Neuronal stem cell (in vitro differentiated cells): ENCODE results near the gene COMTD1.

Source experiments
- DNase-seq: peaks from one replicate; pipeline ENCODE4 v3.0.0-alpha.2; 2013; ENCODE audit warnings: low spot score
- H2AFZ ChIP-seq: one replicate; pipeline ENCODE4 v1.6.1; 2013; ENCODE audit warnings: mild to moderate bottlenecking, low read length, inconsistent platforms
- H2AK5ac ChIP-seq: 2 replicates; pipeline ENCODE4 v1.6.1; 2013; ENCODE audit warnings: low read depth, mild to moderate bottlenecking, inconsistent platforms, low read length, moderate library complexity, mixed read lengths
- H2BK120ac ChIP-seq: 2 replicates; pipeline ENCODE4 v1.6.1; 2013; ENCODE audit warnings: low read depth, mild to moderate bottlenecking, inconsistent platforms, low read length, moderate library complexity, mixed read lengths
- H2BK12ac ChIP-seq: one replicate; pipeline ENCODE4 v1.6.1; 2013; ENCODE audit warnings: low read length, inconsistent platforms
- H2BK15ac ChIP-seq: 2 replicates; pipeline ENCODE4 v1.6.1; 2013; ENCODE audit warnings: mild to moderate bottlenecking, low read length, inconsistent platforms, mixed read lengths
- H2BK5ac ChIP-seq: one replicate; pipeline ENCODE4 v1.6.1; 2013; ENCODE audit warnings: inconsistent platforms, mild to moderate bottlenecking, low read length, moderate library complexity
- H3K14ac ChIP-seq: one replicate; pipeline ENCODE4 v1.6.1; 2013; ENCODE audit warnings: low read length, inconsistent platforms
- H3K18ac ChIP-seq: 2 replicates; pipeline ENCODE4 v1.6.1; 2013; ENCODE audit warnings: low read length, inconsistent platforms
- H3K23ac ChIP-seq: 2 replicates; pipeline ENCODE4 v1.6.1; 2013; ENCODE audit warnings: low read depth, mild to moderate bottlenecking, mixed read lengths, low read length, inconsistent platforms; ENCODE audit not compliant: poor library complexity
- H3K27ac ChIP-seq: replicated peaks from 3 replicates; pipeline ENCODE4 v1.5.1; 2013; ENCODE audit warnings: low read length, inconsistent platforms
- H3K27me3 ChIP-seq, 3 experiments: 2 replicates each; pipeline ENCODE4 v1.6.1; 2013; ENCODE audit warnings: low read length in 3 of 3, mild to moderate bottlenecking in 2 of 3, inconsistent platforms in 1 of 3, low read depth in 1 of 3, mixed read lengths in 1 of 3, moderate library complexity in 1 of 3; ENCODE audit not compliant: control insufficient read depth in 3 of 3, insufficient read depth in 3 of 3
- H3K36me3 ChIP-seq, 2 donors: replicated peaks in 1 of 2; 2 replicates each; pipeline ENCODE4 v1.6.1; 2013; ENCODE audit warnings: low read length in 2 of 2; ENCODE audit not compliant: control insufficient read depth in 2 of 2, insufficient read depth in 2 of 2
- H3K4ac ChIP-seq: 2 replicates; pipeline ENCODE4 v1.6.1; 2013; ENCODE audit warnings: inconsistent platforms, mild to moderate bottlenecking, low read length, moderate library complexity
- H3K4me1 ChIP-seq, 2 donors: 1 replicate in 1 of 2; 2 replicates in 1 of 2; pipeline ENCODE4 v1.6.1; 2013; ENCODE audit warnings: low read length in 2 of 2, low read depth in 1 of 2; ENCODE audit not compliant: control insufficient read depth in 2 of 2, insufficient read depth in 1 of 2
- H3K4me2 ChIP-seq: one replicate; pipeline ENCODE4 v1.6.1; 2013; ENCODE audit warnings: mild to moderate bottlenecking, low read length, inconsistent platforms; ENCODE audit not compliant: insufficient read depth, poor library complexity, severe bottlenecking
- H3K4me3 ChIP-seq, 2 donors: 2 replicates each; pipeline ENCODE4 v1.5.1; 2013; ENCODE audit warnings: low read length in 2 of 2, mild to moderate bottlenecking in 2 of 2, inconsistent platforms in 1 of 2, moderate library complexity in 1 of 2
- H3K79me1 ChIP-seq: one replicate; pipeline ENCODE4 v1.6.1; 2013; ENCODE audit warnings: low read depth, mild to moderate bottlenecking, inconsistent platforms, low read length, moderate library complexity
- H3K9ac ChIP-seq: one replicate; pipeline ENCODE4 v1.6.1; 2013; ENCODE audit warnings: mild to moderate bottlenecking, low read depth, low read length, inconsistent platforms; ENCODE audit not compliant: poor library complexity
- H3K9me3 ChIP-seq, 2 donors: replicated peaks in 1 of 2; 2 replicates each; pipeline versions ENCODE3 to v1.6.1; 2013; ENCODE audit warnings: low read length in 2 of 2, mild to moderate bottlenecking in 2 of 2, inconsistent platforms in 1 of 2, low read depth in 1 of 2, mixed read lengths in 1 of 2, moderate library complexity in 1 of 2; ENCODE audit not compliant: control insufficient read depth in 2 of 2, insufficient read depth in 1 of 2
- H4K8ac ChIP-seq: one replicate; pipeline ENCODE4 v1.6.1; 2013; ENCODE audit warnings: low read depth, mild to moderate bottlenecking, inconsistent platforms, low read length, moderate library complexity
- H4K91ac ChIP-seq: one replicate; pipeline ENCODE4 v1.6.1; 2013; ENCODE audit warnings: low read length, low read depth, mild to moderate bottlenecking, inconsistent platforms; ENCODE audit not compliant: poor library complexity
- WGBS, 2 donors: extraction: QIAGEN DNeasy Blood & Tissue Kit; methylation state at CpG; one replicate each; pipeline ENCODE4 v1.1.7; 2013; ENCODE audit warnings: missing lambda C conversion rate in 2 of 2, mixed read lengths in 1 of 2; ENCODE audit not compliant: insufficient read length in 2 of 2, insufficient replicate concordance in 1 of 2; ENCODE audit errors: extremely low coverage in 2 of 2; 5-methylcytosine and 5-hydroxymethylcytosine counted together

COMTD1 gene

GRCh38 chr10:75272094-75272493, 36.3 kb upstream of the COMTD1 start:
- Histone ChIP-seq H3K79me1 (no peaks in the 10 kb centered on the region), H3K4ac (no peak overlapping the region), H4K91ac (peak overlapping the region; percentile 79), H3K4me2 (no peak overlapping the region), H2AFZ (peak overlapping the region; percentile 19), H2BK15ac (no peak overlapping the region), H2BK5ac (no peak overlapping the region), H2AK5ac (no peak overlapping the region), H3K9ac (no peak overlapping the region), H3K9me3 (peaks cover 0 to 2% of the 10 kb centered on the region in 2 donors), H3K27ac (no peak overlapping the region), H2BK12ac (no peak overlapping the region), H3K14ac (no peak overlapping the region), H4K8ac (no peak overlapping the region), H3K4me3 (no peak overlapping the region), H3K18ac (peak overlapping the region; percentile 44), H3K23ac (no peak overlapping the region), H3K4me1 (no peaks in the 10 kb centered on the region), H2BK120ac (no peak overlapping the region), H3K27me3 (no peaks in the 10 kb centered on the region), H3K36me3 (peaks cover 0 to 1% of the 10 kb centered on the region in 2 donors)
- no peak for DNase-seq
- no CpG with 5 or more reads among the region's 5 CpGs for WGBS, 2 donors

- Histone ChIP-seq H2BK12ac (no peak overlapping the region), H3K4me3 (no peak overlapping the region), H2BK5ac (no peak overlapping the region), H4K91ac (no peak overlapping the region), H3K23ac (peak overlapping the region; percentile 47), H2AK5ac (no peak overlapping the region), H2BK15ac (no peak overlapping the region), H3K4me2 (no peak overlapping the region), H3K9ac (no peak overlapping the region), H3K27ac (no peak overlapping the region), H3K14ac (no peak overlapping the region), H2AFZ (peak overlapping the region; percentile 36), H4K8ac (no peak overlapping the region), H3K27me3 (no peaks in the 10 kb centered on the region), H3K4me1 (no peaks in the 10 kb centered on the region), H3K18ac (no peak overlapping the region), H3K9me3 (peaks cover 0 to 4% of the 10 kb centered on the region in 2 donors), H3K79me1 (no peaks in the 10 kb centered on the region), H2BK120ac (no peak overlapping the region), H3K4ac (no peak overlapping the region), H3K36me3 (peaks cover 0 to 1% of the 10 kb centered on the region in 2 donors)
- DNase-seq, result no peak
- no CpG with 5 or more reads among the region's 5 CpGs for WGBS, 2 donors
Measured at GRCh38 chr10:75269605-75270004, 33.8 kb upstream of the COMTD1 start.

GRCh38 chr10:75266945-75267344, 31.2 kb upstream of the COMTD1 start:
- H2BK120ac ChIP-seq, result no peak overlapping the region
- H3K9ac ChIP-seq, result no peak overlapping the region
- DNase-seq, result no peak
- H3K9me3 ChIP-seq, result peaks cover 0 to 4% of the 10 kb centered on the region in 2 donors
- no peak overlapping the region for H3K27ac ChIP-seq
- no peaks in the 10 kb centered on the region for H3K36me3 ChIP-seq
- no peaks in the 10 kb centered on the region for H3K27me3 ChIP-seq
- H4K91ac ChIP-seq, result no peak overlapping the region
- H3K4me2 ChIP-seq, result no peak overlapping the region
- no peak overlapping the region for H3K23ac ChIP-seq
- H3K18ac ChIP-seq, result no peak overlapping the region
- H3K79me1 ChIP-seq, result no peaks in the 10 kb centered on the region
- no peak overlapping the region for H2BK15ac ChIP-seq
- no peak overlapping the region for H2BK12ac ChIP-seq
- H3K4me3 ChIP-seq, result no peak overlapping the region
- no peak overlapping the region for H2AK5ac ChIP-seq
- no CpG with 5 or more reads among the region's 5 CpGs for WGBS, 2 donors
- no peak overlapping the region for H4K8ac ChIP-seq
- no peak overlapping the region for H2BK5ac ChIP-seq
- no peak overlapping the region for H3K14ac ChIP-seq
- no peaks in the 10 kb centered on the region for H3K4me1 ChIP-seq
- H3K4ac ChIP-seq, result no peak overlapping the region
- H2AFZ ChIP-seq, result no peak overlapping the region

GRCh38 chr10:75265856-75266255, 30.1 kb upstream of the COMTD1 start:
- H3K4me1 ChIP-seq, result no peaks in the 10 kb centered on the region
- no peak overlapping the region for H3K9ac ChIP-seq
- H3K4me2 ChIP-seq, result no peak overlapping the region
- no peaks in the 10 kb centered on the region for H3K79me1 ChIP-seq
- no peak overlapping the region for H2AFZ ChIP-seq
- no peak overlapping the region for H2BK120ac ChIP-seq
- H4K91ac ChIP-seq, result no peak overlapping the region
- H2BK5ac ChIP-seq, result no peak overlapping the region
- H3K23ac ChIP-seq, result no peak overlapping the region
- H3K27ac ChIP-seq, result no peak overlapping the region
- H2BK15ac ChIP-seq, result no peak overlapping the region
- H3K18ac ChIP-seq, result peak overlapping the region; percentile 57
- H3K27me3 ChIP-seq, result no peaks in the 10 kb centered on the region
- H3K14ac ChIP-seq, result no peak overlapping the region
- no peak overlapping the region for H3K4me3 ChIP-seq
- H3K9me3 ChIP-seq, result peaks cover 0 to 4% of the 10 kb centered on the region in 2 donors
- WGBS, 2 donors, result no CpG with 5 or more reads among the region's 6 CpGs
- no peak overlapping the region for H4K8ac ChIP-seq
- peak overlapping the region; percentile 63 for H2AK5ac ChIP-seq
- H2BK12ac ChIP-seq, result no peak overlapping the region
- H3K36me3 ChIP-seq, result no peaks in the 10 kb centered on the region
- no peak overlapping the region for H3K4ac ChIP-seq
- DNase-seq, result no peak
